Measurements from ENCODE around the gene MAML1. TPM values are rescaled to one million over a fixed set of nuclear protein-coding genes. Genes with fewer than 3 reads are reported as not detected.

The MAML1 gene
- total and polyA plus RNA-seq, 10 of the 15 experiments (the other 5 are each of a cell fraction or from before 2014, with no cell fraction given), result 0.42 to 23.9 (median 7.3) TPM

- intact Hi-C loops (cut with micrococcal nuclease; ENCODE audit: unreplicated experiment) (no loop called here), in situ Hi-C loops (cut with MboI) (loop anchor here (25.0 kb wide), 1 partner anchor 309 kb away; no protein-coding TSS in a partner anchor)
- RAD21 ChIA-PET (ENCODE audit: unreplicated experiment), result no interaction called here
- FAIRE-seq (no peak), ATAC-seq (no peak), DNase-seq (ENCODE audit: low read depth, low spot score) (no peak)
- H4K20me1 ChIP-seq (ENCODE audit: control insufficient read depth, insufficient read depth), result no peaks in the 10 kb centered on the region
- WGBS (ENCODE audit: insufficient coverage, insufficient replicate concordance, low lambda C conversion rate, missing lambda C conversion rate), result 99% methylated on average over 5 of the region's 5 CpGs
- POLR2A ChIA-PET, result no interaction called here
- H3K9ac ChIP-seq (ENCODE audit: control insufficient read depth, insufficient read depth, low read length), result no peak overlapping the region
- BruUV-seq (replicated peaks), result no TSS peak
- H3K9me3 ChIP-seq (replicated peaks; ENCODE audit: control insufficient read depth, insufficient read depth, low read length), result no peaks in the 10 kb centered on the region
- SMC1A ChIA-PET (ENCODE audit: uncharacterized antibody, unreplicated experiment), result no interaction called here
- CTCF ChIA-PET, result no interaction called here
- H3K36me3 ChIP-seq (ENCODE audit: control insufficient read depth in 2 of 2, insufficient read depth in 2 of 2, low read length in 1 of 2), result peaks cover 17 to 21% of the 10 kb centered on the region in 2 experiments; a peak in 3 of 4 replicates
- no peaks in the 10 kb centered on the region for H3K27me3 ChIP-seq (replicated peaks in 1 of 2; ENCODE audit: control insufficient read depth in 2 of 2, insufficient read depth in 2 of 2, low read length in 1 of 2)
- H3K27ac ChIP-seq (ENCODE audit: control insufficient read depth, insufficient read depth), result no peak overlapping the region
- no peak overlapping the region for H3K4me3 ChIP-seq
- H2AFZ ChIP-seq (ENCODE audit: control insufficient read depth, low read depth, low read length), result no peak overlapping the region
- TF ChIP-seq MEF2A (IDR thresholded peaks at IDR 0.05; ENCODE audit: insufficient read depth, low read depth, low read length), result no peak
- no peak for TF ChIP-seq CHD2 (IDR thresholded peaks at IDR 0.05; ENCODE audit: borderline replicate concordance, low read depth, low read length)
- no peak for TF ChIP-seq MTA2 (IDR thresholded peaks at IDR 0.05; ENCODE audit: low read depth)
- no peak for TF ChIP-seq NFXL1 (IDR thresholded peaks at IDR 0.05; ENCODE audit: borderline replicate concordance)
- no peak for TF ChIP-seq NFYB (IDR thresholded peaks at IDR 0.05; ENCODE audit: insufficient read depth, low read depth, low read length)
- no peak for TF ChIP-seq GATAD2B (conservative IDR thresholded peaks at IDR 0.05; ENCODE audit: low read depth)
- TF ChIP-seq ATF2 (IDR thresholded peaks at IDR 0.05; ENCODE audit: low read length), result no peak
- no peaks in the 10 kb centered on the region for H3K79me2 ChIP-seq (ENCODE audit: control insufficient read depth, insufficient read depth, low read length)
- no peak overlapping the region for H3K4me2 ChIP-seq (ENCODE audit: control insufficient read depth, insufficient read depth)
- H3K4me1 ChIP-seq (ENCODE audit: control insufficient read depth, insufficient read depth, low read length), result no peaks in the 10 kb centered on the region
Measured at GRCh38 chr5:179778591-179778990, 46.0 kb downstream of the MAML1 start.
